ELR (cell line): ENCODE data around the gene MACF1.
A peak's percentile ranks its signal among the peaks of the same experiment; 100 is the strongest.
"Not testable (repeated sequence)": the region's sequence is repeated elsewhere in the genome, so short reads cannot be mapped to it uniquely, and the experiment has no call there.

Experiments
- DNase-seq: peaks from one replicate; pipeline ENCODE4 v3.0.0-alpha.2; 2015; ENCODE audit warnings: low read depth

MACF1 gene

GRCh38 chr1:39425151-39425550 lies 220.7 kb downstream of the MACF1 start:
- no peak for DNase-seq

GRCh38 chr1:39425634-39426033 lies 221.1 kb downstream of the MACF1 start:
- no peak for DNase-seq

DNA sequence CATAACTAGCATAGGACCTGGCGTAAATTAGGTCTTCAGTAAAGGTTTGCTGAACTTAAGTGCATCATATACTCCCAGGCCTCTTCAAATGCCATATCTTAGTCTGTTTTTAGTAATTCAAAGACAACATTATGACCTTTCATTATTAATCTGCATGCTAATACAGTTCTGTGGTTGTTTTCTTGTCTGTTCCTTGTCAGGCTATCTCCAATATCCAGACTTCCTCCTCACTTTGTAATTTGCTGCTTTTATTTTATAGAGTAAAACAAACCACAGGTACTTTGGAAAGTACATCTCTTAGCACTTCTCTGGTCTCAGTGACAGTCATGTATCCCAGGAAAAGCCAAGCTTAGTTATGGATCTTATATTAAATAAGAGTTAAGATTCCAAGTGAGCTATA lies 221.9 kb downstream of the MACF1 start:
- DNase-seq, result no peak

- no peak for DNase-seq
Observed at GRCh38 chr1:39427374-39427773, 222.9 kb downstream of the MACF1 start.

GRCh38 chr1:39427912-39428311 lies 223.4 kb downstream of the MACF1 start:
- DNase-seq, result no peak

DNA sequence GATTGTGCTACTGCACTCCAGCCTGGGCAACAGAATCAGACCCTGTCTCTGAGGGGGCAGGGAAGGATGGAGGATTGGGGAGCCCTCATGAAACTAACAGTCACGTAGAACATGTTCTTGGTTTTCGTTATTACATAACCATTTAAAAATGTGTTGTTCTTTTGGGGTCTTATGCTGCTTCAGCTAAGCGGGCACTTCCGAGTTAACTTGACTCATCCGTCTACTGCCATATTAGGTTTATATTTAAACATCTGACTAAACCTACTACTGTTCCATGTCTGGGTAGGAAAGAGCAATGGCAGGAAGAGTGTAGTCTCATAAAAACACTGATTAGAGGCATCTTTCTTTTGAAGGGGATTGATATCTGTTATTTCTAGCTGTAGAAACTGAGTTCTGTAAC lies 227.4 kb downstream of the MACF1 start:
- peak; percentile 48 for DNase-seq

- no peak for DNase-seq
Observed at GRCh38 chr1:39434797-39435395, 230.4 kb downstream of the MACF1 start.

GRCh38 chr1:39435597-39435996 lies 231.1 kb downstream of the MACF1 start:
- DNase-seq, result no peak

GRCh38 chr1:39436842-39437241 lies 232.3 kb downstream of the MACF1 start:
- no peak for DNase-seq

DNA sequence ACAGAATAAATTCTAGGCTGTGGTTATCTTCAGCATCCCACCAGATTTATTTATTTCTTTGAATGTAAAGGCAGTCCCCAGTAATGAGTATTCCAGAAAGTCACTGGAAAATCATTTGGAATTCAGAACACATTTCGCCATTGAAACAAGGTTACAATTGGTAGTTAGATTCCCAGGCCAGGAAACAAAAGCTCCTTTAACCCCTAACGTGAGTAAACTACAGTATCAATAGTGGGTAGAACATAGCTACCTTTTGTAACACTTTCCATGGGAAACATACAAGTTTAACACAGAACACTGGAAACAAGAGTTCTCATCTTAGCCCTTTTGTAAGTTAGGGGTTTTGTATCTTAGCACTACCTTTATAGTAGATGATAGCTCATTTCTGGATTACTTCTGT lies 233.5 kb downstream of the MACF1 start:
- DNase-seq, result no peak

- DNase-seq, result no peak
Observed at GRCh38 chr1:39440856-39441255, 236.4 kb downstream of the MACF1 start.

DNA sequence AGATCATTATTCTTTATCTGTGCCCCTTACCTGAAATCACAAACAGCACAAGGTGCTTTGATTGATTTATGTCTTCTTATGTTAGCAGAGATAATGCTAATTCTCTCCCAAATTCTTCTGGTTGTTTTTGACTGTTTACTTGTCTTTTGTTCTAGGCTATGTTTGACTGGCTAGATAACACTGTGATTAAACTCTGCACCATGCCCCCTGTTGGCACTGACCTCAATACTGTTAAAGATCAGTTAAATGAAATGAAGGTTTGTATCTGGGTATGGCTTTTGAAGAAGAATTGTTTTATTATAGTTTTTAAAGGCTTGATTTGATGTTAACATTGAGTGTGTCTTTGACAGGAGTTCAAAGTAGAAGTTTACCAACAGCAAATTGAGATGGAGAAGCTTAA lies 237.3 kb downstream of the MACF1 start:
- DNase-seq, result no peak

DNA sequence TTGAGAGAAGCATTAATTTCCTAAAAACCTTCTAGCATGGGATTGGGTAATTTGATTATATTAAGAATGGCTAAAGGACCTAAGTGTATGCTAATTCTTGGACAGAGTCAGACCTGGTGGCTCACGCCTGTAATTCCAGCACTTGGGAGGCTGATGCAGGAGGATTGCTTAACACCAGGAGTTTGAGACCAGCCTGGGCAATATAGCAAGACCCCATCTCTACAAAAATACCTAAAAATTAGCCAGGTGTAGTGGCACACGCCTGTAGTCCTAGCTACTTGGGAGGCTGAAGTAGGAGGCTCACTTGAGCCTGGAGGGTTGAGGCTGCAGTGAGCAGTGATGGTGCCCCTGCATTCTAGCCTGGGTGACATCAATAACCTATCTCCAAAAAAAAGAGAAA lies 241.1 kb downstream of the MACF1 start:
- DNase-seq, result no peak

GRCh38 chr1:39446986-39447567 lies 242.6 kb downstream of the MACF1 start:
- no peak for DNase-seq

GRCh38 chr1:39450041-39450440 lies 245.5 kb downstream of the MACF1 start:
- not testable (repeated sequence) for DNase-seq

GRCh38 chr1:39450956-39451606 lies 246.6 kb downstream of the MACF1 start:
- peak; percentile 84 for DNase-seq

DNA sequence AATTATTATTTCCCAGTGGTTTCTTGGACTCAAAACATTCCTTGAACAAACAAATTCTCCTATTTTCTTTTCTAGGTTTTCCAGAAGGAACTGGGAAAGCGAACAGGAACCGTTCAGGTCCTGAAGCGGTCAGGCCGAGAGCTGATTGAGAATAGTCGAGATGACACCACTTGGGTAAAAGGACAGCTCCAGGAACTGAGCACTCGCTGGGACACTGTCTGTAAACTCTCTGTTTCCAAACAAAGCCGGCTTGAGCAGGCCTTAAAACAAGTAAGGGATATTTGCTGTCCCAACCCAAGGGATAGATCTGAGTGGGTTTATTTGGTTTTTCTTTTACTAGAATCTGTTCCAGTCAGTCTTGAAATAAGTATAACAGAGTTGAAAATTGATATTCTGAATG lies 247.6 kb downstream of the MACF1 start:
- DNase-seq, result no peak

- no peak for DNase-seq
Observed at GRCh38 chr1:39452540-39452939, 248.0 kb downstream of the MACF1 start.

DNA sequence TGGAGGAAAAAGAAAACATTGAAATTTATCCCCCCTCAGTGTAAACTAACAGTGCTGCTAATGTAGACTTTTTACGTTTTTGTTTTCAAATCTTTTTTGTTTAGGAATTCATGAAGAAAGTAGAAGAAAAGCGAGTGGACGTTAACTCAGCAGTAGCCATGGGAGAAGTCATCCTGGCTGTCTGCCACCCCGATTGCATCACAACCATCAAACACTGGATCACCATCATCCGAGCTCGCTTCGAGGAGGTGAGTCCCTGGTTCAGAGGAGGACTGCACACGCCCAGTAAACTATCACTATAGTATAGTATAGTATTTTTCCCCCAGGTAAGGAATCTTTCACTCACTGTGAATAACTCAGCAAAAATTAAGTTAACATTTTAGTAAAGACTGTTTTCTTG lies 249.1 kb downstream of the MACF1 start:
- DNase-seq, result no peak

- no peak for DNase-seq
Observed at GRCh38 chr1:39458991-39459390, 254.5 kb downstream of the MACF1 start.

GRCh38 chr1:39462074-39462473 lies 257.6 kb downstream of the MACF1 start:
- DNase-seq, result peak; percentile 63

GRCh38 chr1:39466413-39467107 lies 262.1 kb downstream of the MACF1 start:
- DNase-seq, result no peak

DNA sequence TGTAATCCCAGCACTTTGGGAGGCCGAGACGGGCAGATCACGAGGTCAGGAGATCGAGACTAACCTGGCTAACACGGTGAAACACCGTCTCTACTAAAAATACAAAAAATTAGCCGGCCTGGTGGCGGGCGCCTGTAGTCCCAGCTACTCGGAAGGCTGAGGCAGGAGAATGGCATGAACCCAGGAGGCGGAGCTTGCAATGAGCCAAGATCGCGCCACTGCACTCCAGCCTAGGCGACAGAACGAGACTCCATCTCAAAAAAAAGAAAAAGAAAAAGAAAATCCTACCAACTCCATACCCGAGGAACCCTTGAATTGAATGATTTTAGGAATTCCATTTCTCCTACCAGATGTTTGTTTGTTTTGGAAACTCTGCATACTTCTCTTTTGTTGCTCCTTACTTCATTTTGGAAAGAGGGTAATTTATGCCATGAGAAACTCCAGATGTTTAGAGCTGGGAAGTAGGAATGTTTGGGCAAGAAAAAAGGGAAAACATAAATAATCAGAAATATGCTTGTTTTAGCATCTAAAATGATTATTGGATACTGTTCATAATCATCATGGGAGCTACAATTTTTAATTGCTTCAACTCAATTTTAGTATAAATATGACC lies 262.7 kb downstream of the MACF1 start:
- DNase-seq, result not testable (repeated sequence)
